SK-N-SH treated with all-trans-retinoic acid at 6 μM for 48 hours (cell line): ENCODE data around the gene DAB1.
A peak's percentile ranks its signal among the peaks of the same experiment; 100 is the strongest.

Experiments
- ATAC-seq: fragments of 200-7000 bp; cut with Tn5 transposase; 3 replicates; pipeline ENCODE4 v1.9.1; 2020; ENCODE audit warnings: mild to moderate bottlenecking, moderate library complexity
- ARNTL ChIP-seq: fragments of 450-650 bp; formaldehyde crosslinking; IDR thresholded peaks from 2 replicates; pipeline ENCODE4 v1.5.0; 2020; ENCODE audit warnings: low read depth, mild to moderate bottlenecking, moderate library complexity, borderline replicate concordance
- BACH2 ChIP-seq: fragments of 250-450 bp; sonication (Bioruptor Pico); IDR thresholded peaks from 2 replicates; pipeline ENCODE4 v1.9.0; 2021; ENCODE audit warnings: mild to moderate bottlenecking, borderline replicate concordance
- CREB5 ChIP-seq: fragments of 250-450 bp; sonication (Bioruptor Pico); IDR thresholded peaks from 2 replicates; pipeline ENCODE4 v1.5.1; 2020; ENCODE audit warnings: low read depth, mild to moderate bottlenecking, moderate library complexity
- CSDC2 ChIP-seq: fragments of 250-450 bp; sonication (Bioruptor Pico); IDR thresholded peaks from 2 replicates; pipeline ENCODE4 v1.5.0; 2020; ENCODE audit warnings: mild to moderate bottlenecking, moderate library complexity
- CSRNP3 ChIP-seq: fragments of 250-450 bp; sonication (Bioruptor Pico); IDR thresholded peaks from 2 replicates; pipeline ENCODE4 v1.5.1; 2021; ENCODE audit warnings: mild to moderate bottlenecking, moderate library complexity
- ESRRG ChIP-seq: fragments of 250-450 bp; sonication (Bioruptor Pico); IDR thresholded peaks from 2 replicates; pipeline ENCODE4 v1.6.1; 2021; ENCODE audit warnings: mild to moderate bottlenecking
- GLIS3 ChIP-seq: fragments of 250-450 bp; sonication (Bioruptor Pico); IDR thresholded peaks from 2 replicates; pipeline ENCODE4 v1.5.0; 2020; ENCODE audit warnings: mild to moderate bottlenecking, moderate library complexity
- ISL1 ChIP-seq: fragments of 250-450 bp; sonication (Bioruptor Pico); IDR thresholded peaks from 2 replicates; pipeline ENCODE4 v2.1.2; 2022; ENCODE audit warnings: mild to moderate bottlenecking, moderate library complexity
- OSR1 ChIP-seq: fragments of 250-450 bp; sonication (Bioruptor Pico); IDR thresholded peaks from 2 replicates; pipeline ENCODE4 v1.8.0; 2022; ENCODE audit warnings: moderate library complexity, mild to moderate bottlenecking, inconsistent platforms
- PATZ1 ChIP-seq: fragments of 250-450 bp; sonication (Bioruptor Pico); IDR thresholded peaks from 2 replicates; pipeline ENCODE4 v1.8.0; 2020; ENCODE audit warnings: mild to moderate bottlenecking, moderate library complexity, borderline replicate concordance
- POU6F1 ChIP-seq: fragments of 250-450 bp; sonication (Bioruptor Pico); IDR thresholded peaks from 2 replicates; pipeline ENCODE4 v1.8.0; 2021; ENCODE audit warnings: low read depth, mild to moderate bottlenecking, moderate library complexity, borderline replicate concordance
- RARB ChIP-seq: fragments of 250-450 bp; sonication (Bioruptor Pico); IDR thresholded peaks from 2 replicates; pipeline ENCODE4 v1.8.0; 2021; ENCODE audit warnings: mild to moderate bottlenecking, moderate library complexity
- SNAI2 ChIP-seq: fragments of 250-450 bp; sonication (Bioruptor Pico); IDR thresholded peaks from 2 replicates; pipeline ENCODE4 v1.5.0; 2020; ENCODE audit warnings: mild to moderate bottlenecking, moderate library complexity
- TCF4 ChIP-seq: fragments of 250-450 bp; sonication (Bioruptor Pico); IDR thresholded peaks from 2 replicates; pipeline ENCODE4 v1.8.0; 2021; ENCODE audit warnings: mild to moderate bottlenecking, moderate library complexity, borderline replicate concordance
- TOX ChIP-seq: fragments of 250-450 bp; sonication (Bioruptor Pico); IDR thresholded peaks from 2 replicates; pipeline ENCODE4 v1.8.0; 2021; ENCODE audit warnings: mild to moderate bottlenecking, moderate library complexity, borderline replicate concordance
- ZC3H10 ChIP-seq: fragments of 250-450 bp; sonication (Bioruptor Pico); IDR thresholded peaks from 2 replicates; pipeline ENCODE4 v1.5.1; 2021; ENCODE audit warnings: mild to moderate bottlenecking, moderate library complexity
- ZFP3 ChIP-seq: fragments of 250-450 bp; sonication (Bioruptor Pico); IDR thresholded peaks from 2 replicates; pipeline ENCODE4 v1.5.0; 2020; ENCODE audit warnings: mild to moderate bottlenecking, moderate library complexity
- ZFP30 ChIP-seq: fragments of 450-650 bp; formaldehyde crosslinking; IDR thresholded peaks from 2 replicates; pipeline ENCODE4 v1.5.0; 2022; ENCODE audit warnings: mild to moderate bottlenecking, moderate library complexity
- ZNF565 ChIP-seq: fragments of 450-650 bp; formaldehyde crosslinking; conservative IDR thresholded peaks from 2 replicates; pipeline ENCODE4 v1.5.0; 2020; ENCODE audit warnings: low read depth, mild to moderate bottlenecking, moderate library complexity
- ZNF70 ChIP-seq: fragments of 450-650 bp; formaldehyde crosslinking; IDR thresholded peaks from 2 replicates; pipeline ENCODE4 v1.5.0; 2020; ENCODE audit warnings: mild to moderate bottlenecking, moderate library complexity
- ZNF8 ChIP-seq: fragments of 450-650 bp; formaldehyde crosslinking; IDR thresholded peaks from 2 replicates; pipeline ENCODE4 v1.5.0; 2020; ENCODE audit warnings: mild to moderate bottlenecking, moderate library complexity

DAB1 gene

GRCh38 chr1:56964349-56965017, 459.4 kb downstream of the DAB1 start:
- ATAC-seq: no peak
- no peak for TF ChIP-seq ZNF70
- no peak for TF ChIP-seq CSRNP3 (CRISPR knock-in tag)
- no peak for TF ChIP-seq ZC3H10 (CRISPR knock-in tag)
- TF ChIP-seq GLIS3 (CRISPR knock-in tag): no peak

- TF ChIP-seq TCF4 (CRISPR knock-in tag): no peak
- no peak for TF ChIP-seq ARNTL (CRISPR knock-in tag)
- no peak for TF ChIP-seq ZNF565 (CRISPR knock-in tag)
- ATAC-seq: no peak
Measured at GRCh38 chr1:56963667-56964066, 460.2 kb downstream of the DAB1 start.

GRCh38 chr1:56961426-56961825, 462.4 kb downstream of the DAB1 start:
- ATAC-seq: no peak

GRCh38 chr1:56958526-56958925, 465.3 kb downstream of the DAB1 start:
- ATAC-seq: peak; percentile 95
- TF ChIP-seq ZFP3 (CRISPR knock-in tag): peak; percentile 70
- TF ChIP-seq BACH2 (CRISPR knock-in tag): 0 out of 2 replicates have a peak, but pooled peaks have one; percentile 51
- TF ChIP-seq ISL1 (CRISPR knock-in tag): peak; percentile 78
- no peak for TF ChIP-seq ESRRG (CRISPR knock-in tag)
- peak; percentile 31; the same call in 1 of the 2 replicates for TF ChIP-seq TCF4 (CRISPR knock-in tag)
- no peak; the same call in 1 of the 2 replicates for TF ChIP-seq PATZ1
- peak; percentile 46; the same call in 1 of the 2 replicates for TF ChIP-seq SNAI2 (CRISPR knock-in tag)
- TF ChIP-seq CREB5 (CRISPR knock-in tag): 0 out of 2 replicates have a peak, but pooled peaks have one; percentile 46
- 0 out of 2 replicates have a peak, but pooled peaks have one; percentile 62 for TF ChIP-seq CSDC2 (CRISPR knock-in tag)

More at GRCh38 chr1:56961426-56961825, 462.4 kb downstream of the DAB1 start:
- TF ChIP-seq RARB (CRISPR knock-in tag) (no peak), TOX (no peak), ZFP3 (CRISPR knock-in tag) (no peak), TCF4 (CRISPR knock-in tag) (no peak), ZNF70 (no peak), ARNTL (CRISPR knock-in tag) (no peak), BACH2 (CRISPR knock-in tag) (no peak), ISL1 (CRISPR knock-in tag) (no peak), ZFP30 (CRISPR knock-in tag) (no peak), GLIS3 (CRISPR knock-in tag) (no peak), ZNF8 (no peak)

- no peak for TF ChIP-seq ZNF8
- no peak for TF ChIP-seq TCF4 (CRISPR knock-in tag)
- no peak for TF ChIP-seq ZNF565 (CRISPR knock-in tag)
- no peak for TF ChIP-seq PATZ1
- no peak for TF ChIP-seq OSR1 (CRISPR knock-in tag)
- no peak for TF ChIP-seq POU6F1 (CRISPR knock-in tag)
- peak; percentile 38 for ATAC-seq
Measured at GRCh38 chr1:56957931-56958330, 465.9 kb downstream of the DAB1 start.
